Type B pancreatic cell (in vitro differentiated cells): ENCODE results near the gene RAPGEF5. TPM values are rescaled to one million over a fixed set of nuclear protein-coding genes. Genes with fewer than 3 reads are reported as not detected.

Experiments
- DNase-seq: peaks from one replicate; pipeline ENCODE4 v3.0.0; 2021; ENCODE audit warnings: mixed read lengths; ENCODE audit not compliant: unreplicated experiment; ENCODE audit errors: extremely low spot score
- H3K27ac Mint-ChIP-seq: 2 replicates; pipeline ENCODE4 v1.8.0; 2021; ENCODE audit warnings: mild to moderate bottlenecking, mixed read lengths
- H3K27me3 Mint-ChIP-seq: 2 replicates; pipeline ENCODE4 v1.8.0; 2021; ENCODE audit warnings: mixed read lengths
- H3K36me3 Mint-ChIP-seq: 2 replicates; pipeline ENCODE4 v1.8.0; 2021; ENCODE audit warnings: mixed read lengths
- H3K4me1 Mint-ChIP-seq: one replicate; pipeline ENCODE4 v1.8.0; 2021; ENCODE audit warnings: mixed read lengths; ENCODE audit not compliant: unreplicated experiment
- H3K4me3 Mint-ChIP-seq: 2 replicates; pipeline ENCODE4 v1.8.0; 2021; ENCODE audit warnings: mild to moderate bottlenecking, mixed read lengths
- H3K9me3 Mint-ChIP-seq: 2 replicates; pipeline ENCODE4 v1.8.0; 2021; ENCODE audit warnings: mixed read lengths
- total RNA-seq: library from RNA; stranded (reverse); gene quantifications from 2 replicates; pipeline ENCODE4 v1.2.1, GENCODE V29; 2021; ENCODE audit warnings: low replicate concordance
- TF ChIP-seq, protein P1 (sequence below): fragments of 200-600 bp; sonication (generic); conservative IDR thresholded peaks from 2 replicates; pipeline ENCODE4 v1.5.0; 2021; ENCODE audit warnings: antibody characterized with exemption, mild to moderate bottlenecking

Gene RAPGEF5
- total RNA-seq, 1 donor from 2014 or later = 13.3 TPM

DNA sequence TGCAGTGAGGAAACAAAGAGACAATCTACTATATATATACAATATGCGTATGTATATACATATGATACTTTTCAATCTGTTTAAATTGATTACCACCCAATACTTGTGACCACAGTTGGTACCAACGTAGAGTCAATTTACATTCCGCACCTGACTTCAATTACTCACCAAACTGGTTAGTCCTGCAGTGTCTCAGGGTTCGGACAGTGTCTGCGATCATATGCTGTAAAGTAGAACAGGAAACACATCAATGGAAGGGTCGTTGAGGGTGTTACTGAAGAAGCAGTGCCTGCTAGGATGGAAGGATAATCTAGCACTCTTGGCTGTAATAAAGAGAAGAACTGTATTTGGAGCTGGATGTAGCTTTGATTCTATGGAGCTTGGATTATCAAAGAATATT lies 231.5 kb downstream of the RAPGEF5 start:
- DNase-seq = no peak
- Mint-ChIP-seq H3K4me3 (no peak overlapping the region), H3K27me3 (no peaks in the 10 kb centered on the region), H3K9me3 (no peaks in the 10 kb centered on the region), H3K4me1 (peaks cover 40% of the 10 kb centered on the region), H3K27ac (no peak overlapping the region), H3K36me3 (peaks cover 9% of the 10 kb centered on the region)
- TF ChIP-seq, protein P1, sequence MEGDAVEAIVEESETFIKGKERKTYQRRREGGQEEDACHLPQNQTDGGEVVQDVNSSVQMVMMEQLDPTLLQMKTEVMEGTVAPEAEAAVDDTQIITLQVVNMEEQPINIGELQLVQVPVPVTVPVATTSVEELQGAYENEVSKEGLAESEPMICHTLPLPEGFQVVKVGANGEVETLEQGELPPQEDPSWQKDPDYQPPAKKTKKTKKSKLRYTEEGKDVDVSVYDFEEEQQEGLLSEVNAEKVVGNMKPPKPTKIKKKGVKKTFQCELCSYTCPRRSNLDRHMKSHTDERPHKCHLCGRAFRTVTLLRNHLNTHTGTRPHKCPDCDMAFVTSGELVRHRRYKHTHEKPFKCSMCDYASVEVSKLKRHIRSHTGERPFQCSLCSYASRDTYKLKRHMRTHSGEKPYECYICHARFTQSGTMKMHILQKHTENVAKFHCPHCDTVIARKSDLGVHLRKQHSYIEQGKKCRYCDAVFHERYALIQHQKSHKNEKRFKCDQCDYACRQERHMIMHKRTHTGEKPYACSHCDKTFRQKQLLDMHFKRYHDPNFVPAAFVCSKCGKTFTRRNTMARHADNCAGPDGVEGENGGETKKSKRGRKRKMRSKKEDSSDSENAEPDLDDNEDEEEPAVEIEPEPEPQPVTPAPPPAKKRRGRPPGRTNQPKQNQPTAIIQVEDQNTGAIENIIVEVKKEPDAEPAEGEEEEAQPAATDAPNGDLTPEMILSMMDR = no peak

DNA sequence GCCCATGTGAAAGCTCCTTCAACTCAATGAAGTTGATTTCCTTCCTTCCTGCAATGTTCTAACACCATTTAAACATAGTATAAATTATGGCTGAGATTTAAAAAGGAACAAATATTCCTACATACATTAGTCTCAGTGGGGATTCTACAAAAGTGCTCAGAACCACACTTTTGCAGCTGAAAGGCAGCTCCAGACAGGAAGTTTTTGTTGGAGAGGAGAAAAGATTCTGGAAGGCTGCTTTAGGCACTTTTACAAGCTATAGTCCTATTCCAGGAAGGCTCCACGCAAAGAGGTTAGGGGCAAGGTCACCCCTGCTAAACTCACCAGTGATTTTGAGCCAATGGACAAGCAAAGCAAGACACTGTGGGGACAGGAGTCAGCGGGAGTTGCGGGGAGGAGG lies 232.0 kb downstream of the RAPGEF5 start:
- Mint-ChIP-seq H3K4me1 (peaks cover 35% of the 10 kb centered on the region), H3K4me3 (no peak overlapping the region), H3K9me3 (no peaks in the 10 kb centered on the region), H3K36me3 (peaks cover 9% of the 10 kb centered on the region), H3K27ac (no peak overlapping the region), H3K27me3 (no peaks in the 10 kb centered on the region)
- TF ChIP-seq, protein P1 = no peak
- DNase-seq = no peak

GRCh38 chr7:22123139-22123538 lies 233.8 kb downstream of the RAPGEF5 start:
- TF ChIP-seq, protein P1 = no peak
- Mint-ChIP-seq H3K36me3 (peaks cover 9% of the 10 kb centered on the region), H3K4me1 (peaks cover 25% of the 10 kb centered on the region), H3K4me3 (no peak overlapping the region), H3K9me3 (no peaks in the 10 kb centered on the region), H3K27me3 (no peaks in the 10 kb centered on the region), H3K27ac (no peak overlapping the region)
- DNase-seq = no peak

DNA sequence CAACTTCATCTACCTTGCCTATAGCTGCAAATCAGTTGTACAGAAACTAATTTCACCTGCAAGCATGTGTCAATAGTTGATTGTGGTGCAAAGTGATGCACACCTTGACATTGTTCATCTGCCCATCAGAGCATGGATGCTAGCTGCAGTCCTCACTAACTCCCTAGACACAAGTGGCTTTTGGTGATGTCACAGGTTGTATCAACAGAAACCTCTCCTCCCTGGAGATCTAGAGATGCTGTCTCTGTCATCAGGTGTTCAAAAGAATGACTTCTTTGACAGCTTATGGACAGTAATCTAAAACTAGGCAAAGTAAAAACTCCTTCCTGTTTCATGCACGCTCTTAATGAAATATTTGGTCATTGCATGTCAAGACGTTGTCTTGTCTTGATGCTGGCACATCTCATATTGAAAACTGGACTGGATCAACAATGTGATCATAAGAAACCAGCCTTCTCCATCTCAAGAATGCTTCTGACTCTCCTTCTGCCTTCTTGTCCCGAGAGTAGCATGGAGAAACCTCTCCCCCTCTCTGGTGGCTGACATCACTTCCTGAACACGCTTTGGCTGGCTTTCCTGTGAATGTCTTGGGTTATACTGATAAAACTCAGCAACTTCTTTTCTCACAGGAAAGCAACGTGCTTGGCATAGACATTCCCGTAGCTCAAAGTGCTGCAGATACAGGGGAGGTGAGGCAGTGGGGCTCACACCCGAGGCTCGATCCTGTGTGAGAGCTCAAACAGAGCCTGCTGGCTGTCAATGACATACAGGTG lies 235.1 kb downstream of the RAPGEF5 start:
- no peaks in the 10 kb centered on the region for H3K27me3 Mint-ChIP-seq
- DNase-seq = no peak
- peaks cover 17% of the 10 kb centered on the region for H3K4me1 Mint-ChIP-seq
- no peak overlapping the region for H3K4me3 Mint-ChIP-seq
- no peak overlapping the region for H3K27ac Mint-ChIP-seq
- TF ChIP-seq, protein P1 = no peak
- peaks cover 12% of the 10 kb centered on the region for H3K36me3 Mint-ChIP-seq
- no peaks in the 10 kb centered on the region for H3K9me3 Mint-ChIP-seq

- TF ChIP-seq, protein P1 = no peak
- Mint-ChIP-seq H3K27me3 (no peaks in the 10 kb centered on the region), H3K36me3 (peaks cover 12% of the 10 kb centered on the region), H3K9me3 (no peaks in the 10 kb centered on the region), H3K4me1 (peaks cover 17% of the 10 kb centered on the region), H3K4me3 (no peak overlapping the region), H3K27ac (no peak overlapping the region)
- no peak for DNase-seq
Measured at GRCh38 chr7:22120391-22121053, 236.4 kb downstream of the RAPGEF5 start.
